ENCODE data around the gene AAK1.

GRCh38 chr2:69612200-69612599 lies 31.3 kb downstream of the AAK1 start:
- TF ChIP-seq, protein P1, sequence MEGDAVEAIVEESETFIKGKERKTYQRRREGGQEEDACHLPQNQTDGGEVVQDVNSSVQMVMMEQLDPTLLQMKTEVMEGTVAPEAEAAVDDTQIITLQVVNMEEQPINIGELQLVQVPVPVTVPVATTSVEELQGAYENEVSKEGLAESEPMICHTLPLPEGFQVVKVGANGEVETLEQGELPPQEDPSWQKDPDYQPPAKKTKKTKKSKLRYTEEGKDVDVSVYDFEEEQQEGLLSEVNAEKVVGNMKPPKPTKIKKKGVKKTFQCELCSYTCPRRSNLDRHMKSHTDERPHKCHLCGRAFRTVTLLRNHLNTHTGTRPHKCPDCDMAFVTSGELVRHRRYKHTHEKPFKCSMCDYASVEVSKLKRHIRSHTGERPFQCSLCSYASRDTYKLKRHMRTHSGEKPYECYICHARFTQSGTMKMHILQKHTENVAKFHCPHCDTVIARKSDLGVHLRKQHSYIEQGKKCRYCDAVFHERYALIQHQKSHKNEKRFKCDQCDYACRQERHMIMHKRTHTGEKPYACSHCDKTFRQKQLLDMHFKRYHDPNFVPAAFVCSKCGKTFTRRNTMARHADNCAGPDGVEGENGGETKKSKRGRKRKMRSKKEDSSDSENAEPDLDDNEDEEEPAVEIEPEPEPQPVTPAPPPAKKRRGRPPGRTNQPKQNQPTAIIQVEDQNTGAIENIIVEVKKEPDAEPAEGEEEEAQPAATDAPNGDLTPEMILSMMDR (IDR thresholded peaks at IDR 0.05), result no peak
- no peak for TF ChIP-seq ZNF121 (CRISPR knock-in tag; IDR thresholded peaks at IDR 0.05)
- TF ChIP-seq NR2C2 (CRISPR knock-in tag; IDR thresholded peaks at IDR 0.05), result no peak
- TF ChIP-seq MXD4 (CRISPR knock-in tag; IDR thresholded peaks at IDR 0.05; ENCODE audit: borderline replicate concordance), result no peak
- no peak for TF ChIP-seq CREB1 (CRISPR knock-in tag; IDR thresholded peaks at IDR 0.05)
